ENCODE data around the gene EPN2.
"Not testable (repeated sequence)": the region's sequence is repeated elsewhere in the genome, so short reads cannot be mapped to it uniquely, and the experiment has no call there.

EPN2 gene

GRCh38 chr17:19348081-19348650 is 111.0 kb downstream of the EPN2 start:
- DNase-seq, result no peak

DNA sequence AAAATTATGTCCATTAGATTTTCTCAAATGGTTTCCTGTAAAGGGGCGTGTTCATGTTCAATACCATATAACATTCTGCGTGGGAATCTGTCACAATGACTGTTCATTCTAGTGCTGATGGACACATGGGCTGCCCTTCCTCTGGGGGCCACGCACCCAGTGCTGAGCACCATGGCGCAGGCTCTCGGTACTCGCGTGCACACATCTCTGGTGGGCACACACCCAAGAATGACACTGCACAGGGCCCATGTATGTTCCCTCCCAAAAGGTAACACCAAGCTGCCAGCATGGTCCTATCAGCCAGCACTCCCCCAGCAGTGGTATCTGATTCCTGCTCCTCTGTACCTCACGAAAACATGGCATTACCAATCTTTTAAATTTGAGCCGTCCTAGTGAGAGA is 111.6 kb downstream of the EPN2 start:
- no peak for DNase-seq

DNA sequence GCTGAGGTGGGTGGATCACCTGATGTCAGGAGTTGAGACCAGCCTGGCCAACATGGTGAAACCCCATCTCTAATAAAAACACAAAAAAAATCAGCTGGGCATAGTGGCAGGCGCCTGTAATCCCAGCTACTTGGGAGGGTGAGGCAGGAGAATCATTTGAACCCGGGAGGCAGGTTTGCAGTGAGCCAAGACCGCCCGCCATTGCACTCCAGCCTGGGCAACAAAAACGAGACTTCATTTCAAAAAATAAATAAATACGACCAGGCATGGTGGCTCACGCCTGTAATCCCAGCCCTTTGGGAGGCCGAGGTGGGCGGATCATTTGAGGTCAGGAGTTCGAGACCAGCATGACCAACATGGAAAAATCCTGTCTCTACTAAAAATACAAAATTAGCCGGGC is 116.2 kb downstream of the EPN2 start:
- not testable (repeated sequence) for DNase-seq

DNA sequence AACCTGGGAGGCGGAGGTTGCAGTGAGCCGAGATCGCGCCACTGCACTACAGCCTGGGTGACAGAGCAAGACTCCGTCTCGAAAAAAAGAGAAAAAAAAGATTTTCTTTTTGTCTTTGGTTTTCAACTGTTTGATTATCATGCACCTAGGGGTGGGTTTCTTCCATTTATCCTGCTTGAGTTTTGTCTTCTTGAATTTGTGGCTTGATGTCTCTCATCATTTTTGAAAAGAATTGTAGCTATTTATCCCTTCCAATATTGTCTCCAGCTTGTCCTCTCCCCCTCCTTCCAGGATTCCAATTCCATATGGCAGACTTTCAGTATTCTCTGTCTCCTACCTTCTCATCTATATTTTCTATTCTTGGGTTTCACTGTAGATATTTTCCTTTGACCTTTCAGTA is 117.6 kb downstream of the EPN2 start:
- no peak for DNase-seq

- no peak for DNase-seq
Measured at GRCh38 chr17:19357351-19357750, 120.2 kb downstream of the EPN2 start.

- DNase-seq, result no peak
Measured at GRCh38 chr17:19357761-19358160, 120.6 kb downstream of the EPN2 start.

GRCh38 chr17:19359151-19359550 is 122.0 kb downstream of the EPN2 start:
- no peak for DNase-seq

DNA sequence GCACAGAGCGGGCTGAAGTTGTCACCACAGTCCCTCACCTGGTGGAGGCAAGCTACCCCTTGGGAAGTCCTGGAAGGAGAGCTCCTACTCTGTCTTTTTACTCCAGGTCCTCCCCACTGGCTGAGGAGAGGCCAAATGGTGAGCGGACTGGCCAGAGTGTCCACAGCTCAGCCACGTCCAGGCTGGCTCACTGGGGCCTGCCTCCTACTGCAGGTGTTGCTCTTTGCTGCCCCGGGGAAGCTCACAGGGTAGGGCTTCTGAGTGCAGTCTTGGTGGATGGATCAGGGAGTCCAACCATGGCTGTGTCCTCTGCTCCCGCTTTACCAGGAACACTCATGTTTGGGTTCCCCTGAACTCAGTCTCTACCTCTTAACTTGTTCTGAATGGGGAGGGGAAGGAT is 122.7 kb downstream of the EPN2 start:
- no peak for DNase-seq

DNA sequence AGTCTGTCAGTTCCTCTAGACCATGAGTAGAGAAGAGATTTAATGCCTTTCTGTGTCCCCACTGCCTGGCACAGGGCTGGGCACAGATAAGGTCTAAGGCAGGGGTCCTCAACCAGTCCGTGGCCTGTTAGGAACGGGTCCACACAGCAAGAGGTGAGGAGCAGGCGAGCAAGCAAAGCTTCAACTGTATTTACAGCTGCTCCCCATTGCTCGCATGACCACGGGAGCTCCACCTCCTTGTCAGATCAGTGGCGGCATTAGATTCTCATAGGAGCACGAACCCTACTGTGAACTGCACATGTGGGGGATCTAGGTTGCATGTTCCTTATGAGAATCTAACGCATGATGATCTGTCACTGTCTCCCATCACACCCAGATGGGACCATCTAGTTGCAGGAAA is 123.6 kb downstream of the EPN2 start:
- DNase-seq, result no peak

DNA sequence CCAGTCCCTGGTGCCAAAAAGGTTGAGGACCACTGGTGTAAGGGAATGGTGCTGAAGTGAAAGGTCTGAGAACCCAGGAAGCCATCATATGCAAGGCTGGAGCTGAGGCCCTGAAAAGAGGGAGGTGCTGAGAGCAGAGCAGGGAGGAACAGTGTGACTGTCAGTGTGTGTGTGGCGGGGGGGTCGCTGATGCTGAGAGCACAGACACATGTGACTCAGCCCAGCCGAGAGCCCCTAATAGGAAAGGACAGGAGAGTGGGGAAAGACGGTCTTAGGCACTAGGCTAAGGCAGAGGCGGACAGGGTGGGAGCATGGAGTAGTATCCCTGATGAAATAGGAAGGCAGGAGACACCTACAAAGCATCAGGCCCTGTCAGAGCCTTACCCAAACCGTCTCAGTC is 124.2 kb downstream of the EPN2 start:
- DNase-seq, result no peak

GRCh38 chr17:19361944-19362276 is 124.7 kb downstream of the EPN2 start:
- DNase-seq, result no peak

- DNase-seq, result peak; percentile 93
Measured at GRCh38 chr17:19362277-19363113, 125.3 kb downstream of the EPN2 start, which contains the start of gene B9D1. TSS of gene B9D1 (minus strand) at chr17:19362723. CDS start at chr17:19362569, 154 bp downstream.

DNA sequence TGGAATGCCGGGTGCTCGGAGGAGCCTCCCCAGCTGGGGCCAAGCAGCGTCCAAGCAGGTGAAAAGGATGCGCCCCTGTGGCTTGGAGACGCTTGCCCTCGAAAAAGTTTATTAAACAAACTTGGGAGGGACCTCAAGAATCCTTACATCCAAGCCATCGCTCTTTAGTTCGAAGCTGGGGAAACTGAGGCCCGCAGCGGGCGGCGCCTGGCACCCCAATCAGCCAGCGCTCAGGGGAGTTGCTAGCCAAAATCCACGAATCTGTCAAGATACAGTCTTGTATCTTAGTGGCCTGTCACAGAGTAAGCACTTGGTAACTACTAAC is 125.9 kb downstream of the EPN2 start:
- DNase-seq, result no peak

DNA sequence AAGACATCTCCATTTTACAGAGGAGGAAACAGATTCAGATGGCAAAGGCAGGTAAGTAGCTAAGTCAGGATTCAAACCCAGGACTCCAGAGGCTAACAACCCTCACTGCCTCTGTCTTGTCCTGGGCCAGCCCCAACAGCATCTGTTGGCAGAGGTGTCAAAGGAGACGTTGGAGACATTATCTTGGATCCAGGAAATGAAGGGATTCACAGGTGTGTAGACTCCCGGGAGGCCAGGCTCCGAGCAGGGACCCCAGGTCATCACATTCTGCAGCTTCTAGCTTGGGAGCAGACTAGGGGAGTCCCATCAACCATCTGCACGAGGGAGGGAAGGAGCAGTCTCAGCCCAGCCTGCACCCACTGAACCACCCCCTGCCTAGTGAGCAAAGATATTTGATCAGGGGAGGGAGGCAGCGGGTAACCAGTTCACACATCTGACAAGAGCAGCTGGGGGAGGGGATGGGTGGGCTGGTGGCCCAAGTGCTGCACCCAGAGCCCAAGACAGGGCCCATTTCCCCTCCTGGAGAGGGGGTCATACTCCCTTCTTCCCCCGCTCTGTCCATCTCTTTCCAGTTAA is 126.4 kb downstream of the EPN2 start:
- no peak for DNase-seq

DNA sequence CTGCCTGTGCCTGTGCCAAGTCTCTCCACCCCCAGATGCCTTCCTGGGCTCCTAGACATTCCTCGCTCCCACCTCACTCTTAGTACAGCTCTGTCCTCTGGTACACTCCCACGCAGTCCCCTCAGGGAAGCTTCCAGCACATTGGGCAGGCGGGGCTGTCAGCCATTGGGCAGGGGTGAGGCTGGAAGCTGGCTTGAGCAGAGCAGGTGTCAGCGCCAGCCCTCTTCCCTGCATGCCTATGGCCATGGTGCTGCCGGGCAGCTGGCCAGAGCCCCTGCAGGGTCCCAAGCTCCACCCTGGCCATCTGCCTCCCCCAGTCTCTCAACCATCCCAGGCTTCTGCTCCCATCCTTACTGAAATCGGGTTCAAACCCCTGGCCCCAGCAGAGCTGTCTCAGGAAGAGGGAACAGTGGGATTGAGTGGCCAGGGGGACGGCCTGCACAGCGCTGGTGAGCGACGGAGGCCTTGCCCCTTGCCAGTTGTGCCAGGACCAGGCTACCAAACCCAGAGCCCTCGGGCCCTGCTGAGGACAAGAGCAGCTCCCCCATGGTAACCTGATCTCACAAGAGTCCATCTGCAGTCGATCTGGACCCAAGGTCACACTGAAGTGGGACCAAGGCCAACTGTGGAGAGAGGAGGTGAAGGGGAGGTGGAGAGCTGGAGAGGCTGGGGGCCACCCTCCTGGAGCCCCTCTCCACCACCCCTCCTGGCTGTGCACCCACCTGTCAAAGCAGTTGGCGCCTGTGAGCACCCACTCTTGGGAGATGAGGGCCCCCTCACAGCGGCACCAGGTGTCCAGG is 127.7 kb downstream of the EPN2 start:
- no peak for DNase-seq

DNA sequence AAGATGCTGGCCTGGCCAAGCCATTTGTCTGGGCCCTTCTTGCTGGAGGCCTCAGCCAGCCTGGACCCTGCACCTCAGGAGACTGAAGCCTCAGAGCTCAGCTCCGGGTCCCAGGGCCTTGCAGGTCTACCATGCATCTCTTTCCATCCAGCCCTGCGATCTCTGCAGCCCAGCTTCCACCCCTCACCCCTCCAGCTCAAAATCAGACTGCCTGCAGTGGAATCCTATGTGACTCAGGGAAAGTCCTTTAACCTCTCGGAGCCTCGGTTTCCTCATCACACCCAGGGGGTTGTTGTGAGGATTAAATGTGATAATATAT is 128.3 kb downstream of the EPN2 start:
- DNase-seq, result no peak

- no peak for DNase-seq
Measured at GRCh38 chr17:19365833-19366636, 128.9 kb downstream of the EPN2 start.

- no peak for DNase-seq
Measured at GRCh38 chr17:19366637-19366972, 129.4 kb downstream of the EPN2 start.

DNA sequence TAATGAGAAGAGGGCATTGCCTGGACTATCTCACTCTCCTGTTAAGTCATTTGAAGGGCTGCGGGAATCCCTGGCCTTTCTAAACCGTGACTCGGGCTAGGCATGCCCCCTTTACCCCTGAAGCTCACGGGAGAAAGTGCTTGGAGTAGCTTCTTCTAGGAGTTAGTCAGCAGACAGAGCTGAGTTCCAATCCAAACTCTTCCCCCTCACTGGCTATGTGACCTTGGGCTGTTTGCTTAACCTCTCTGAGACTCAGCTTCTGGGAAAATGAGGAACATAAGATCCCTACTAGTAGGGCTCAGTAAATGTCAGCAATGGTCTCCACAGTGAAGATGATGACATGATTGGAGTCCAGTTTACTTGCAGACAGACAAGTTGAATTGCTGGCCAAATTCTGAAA is 131.1 kb downstream of the EPN2 start:
- DNase-seq, result no peak

DNA sequence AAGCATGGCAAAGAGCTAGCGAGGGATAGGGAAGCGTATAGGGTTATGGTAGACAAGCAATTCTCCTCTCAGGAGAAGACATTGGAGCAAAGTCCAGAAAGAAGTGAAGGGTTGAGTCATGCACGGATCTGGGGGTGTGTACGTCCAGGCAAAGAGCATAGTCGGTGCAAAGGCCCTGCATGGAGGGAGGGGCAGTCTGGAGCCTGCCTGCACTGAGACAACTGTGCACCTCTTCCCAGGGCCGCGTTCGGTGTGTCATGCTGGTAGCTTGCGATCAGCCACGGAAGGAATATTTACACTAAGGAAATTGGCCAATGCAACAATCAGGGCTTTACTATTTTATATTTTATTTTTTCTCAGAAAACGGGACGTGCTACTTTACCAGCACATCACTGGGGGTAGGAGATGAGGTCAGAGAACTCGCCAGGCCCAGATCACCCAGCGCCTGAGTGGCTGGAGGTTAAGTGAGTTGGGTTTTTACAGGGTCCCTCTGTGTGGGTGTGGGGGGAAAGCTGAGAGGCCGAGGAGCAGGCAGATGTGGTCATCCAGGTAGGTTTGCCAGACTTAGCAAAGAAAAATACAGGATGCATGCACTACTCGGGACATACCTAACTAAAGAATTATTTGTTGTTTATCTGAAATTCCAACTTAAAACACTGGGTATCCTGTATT is 132.1 kb downstream of the EPN2 start:
- DNase-seq, result no peak

DNA sequence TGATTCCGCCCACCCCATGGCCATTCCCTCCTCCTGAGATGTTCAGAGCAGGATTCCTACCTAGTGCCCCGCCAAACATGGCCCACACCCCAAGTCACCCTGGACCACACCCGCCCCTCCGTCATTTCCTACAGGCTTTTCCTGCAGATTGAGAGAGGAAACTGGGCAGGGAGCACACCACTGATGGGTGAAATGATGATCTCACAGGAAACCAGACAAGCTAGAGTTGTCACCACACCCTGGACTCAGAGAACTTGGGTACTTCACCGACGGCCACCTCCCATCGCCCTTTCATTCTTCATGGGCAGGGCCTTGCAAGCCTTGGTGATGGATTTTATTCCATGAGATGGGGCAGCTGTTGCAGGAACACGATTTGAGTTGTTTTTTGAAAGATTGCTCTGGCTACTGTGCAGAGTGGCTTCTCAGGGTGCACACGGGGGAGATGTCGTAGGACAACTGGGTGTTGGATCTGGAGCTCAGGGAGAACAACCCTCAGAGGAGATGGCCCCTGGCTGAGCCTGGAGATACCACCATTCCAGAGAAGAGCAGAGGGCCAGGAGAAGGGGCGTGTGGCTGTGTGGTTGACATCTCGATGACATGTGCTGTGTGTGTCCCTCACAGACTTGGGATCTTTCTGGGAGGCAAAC is 132.8 kb downstream of the EPN2 start:
- no peak for DNase-seq

DNA sequence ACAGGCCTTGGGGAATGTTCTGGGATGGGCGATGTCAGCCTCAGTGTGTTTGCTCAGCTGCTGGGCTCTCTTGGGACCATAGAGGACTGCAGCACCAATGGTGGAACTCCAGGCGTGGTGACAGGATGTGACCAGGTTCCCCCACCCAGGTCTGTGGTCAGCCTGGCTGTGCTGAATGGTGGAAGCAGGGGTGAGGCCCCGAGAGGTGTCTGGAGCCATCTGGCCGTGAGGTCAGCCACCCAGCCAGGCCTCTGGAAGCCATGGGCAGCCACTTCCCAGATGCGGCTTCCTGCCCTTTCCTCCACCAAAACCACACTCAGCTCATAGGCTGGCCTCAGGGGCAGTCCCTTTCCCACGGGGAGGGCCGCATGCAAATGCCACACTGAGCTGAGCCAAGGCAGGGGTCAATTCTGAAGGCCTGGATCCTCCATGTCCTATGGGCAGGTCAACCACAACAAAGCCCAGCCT is 133.4 kb downstream of the EPN2 start:
- no peak for DNase-seq

All from hematopoietic multipotent progenitor cell treated with erythropoietin and hydrocortisone succinate and interleukin-3 and kit ligand, for 6 days (in vitro differentiated cells).